GM12875 (cell line): ENCODE data around the gene POLR1A.
"Not testable (repeated sequence)": the region's sequence is repeated elsewhere in the genome, so short reads cannot be mapped to it uniquely, and the experiment has no call there.

Experiments
- H3K4me3 ChIP-seq: one replicate; pipeline ENCODE4 v1.5.1; 2011; ENCODE audit warnings: low read depth, low read length, control low read depth
- CTCF ChIP-seq: IDR thresholded peaks from 2 replicates; pipeline ENCODE4 v1.5.1; 2011; ENCODE audit warnings: low read depth, mild to moderate bottlenecking, control low read depth, inconsistent platforms, low read length, moderate library complexity, borderline replicate concordance; ENCODE audit not compliant: insufficient read depth

The POLR1A gene

GRCh38 chr2:85996591-85996990 lies 109.1 kb downstream of the POLR1A start:
- TF ChIP-seq CTCF: no peak
- H3K4me3 ChIP-seq: no peak overlapping the region

- no peak overlapping the region for H3K4me3 ChIP-seq
- TF ChIP-seq CTCF: no peak
These were observed 109.8 kb downstream of the POLR1A start for GRCh38 chr2:85995648-85996529.

- TF ChIP-seq CTCF: no peak
- H3K4me3 ChIP-seq: no peak overlapping the region
These were observed 110.6 kb downstream of the POLR1A start for GRCh38 chr2:85994897-85995647.

- TF ChIP-seq CTCF: no peak
- H3K4me3 ChIP-seq: no peak overlapping the region
These were observed 111.3 kb downstream of the POLR1A start for GRCh38 chr2:85994421-85994777.

- H3K4me3 ChIP-seq: no peak overlapping the region
- no peak for TF ChIP-seq CTCF
These were observed 113.1 kb downstream of the POLR1A start for GRCh38 chr2:85992611-85993010.

- not testable (repeated sequence) for H3K4me3 ChIP-seq
These were observed 113.6 kb downstream of the POLR1A start for GRCh38 chr2:85992053-85992452.

- no peak overlapping the region for H3K4me3 ChIP-seq
- no peak for TF ChIP-seq CTCF
These were observed 115.6 kb downstream of the POLR1A start for GRCh38 chr2:85990084-85990483.
